GM19035 (cell line): ENCODE results near the gene GNA12.

Experiments
- ATAC-seq: cut with Tn5 transposase; IDR thresholded peaks from one replicate; pipeline ENCODE4 v1.9.1; 2021; ENCODE audit not compliant: unreplicated experiment

GNA12 gene

GRCh38 chr7:2805213-2805944, 38.7 kb downstream of the GNA12 start:
- no peak for ATAC-seq

GRCh38 chr7:2804227-2804763, 39.8 kb downstream of the GNA12 start:
- no peak for ATAC-seq

GRCh38 chr7:2803755-2804154, 40.4 kb downstream of the GNA12 start:
- ATAC-seq, result no peak

DNA sequence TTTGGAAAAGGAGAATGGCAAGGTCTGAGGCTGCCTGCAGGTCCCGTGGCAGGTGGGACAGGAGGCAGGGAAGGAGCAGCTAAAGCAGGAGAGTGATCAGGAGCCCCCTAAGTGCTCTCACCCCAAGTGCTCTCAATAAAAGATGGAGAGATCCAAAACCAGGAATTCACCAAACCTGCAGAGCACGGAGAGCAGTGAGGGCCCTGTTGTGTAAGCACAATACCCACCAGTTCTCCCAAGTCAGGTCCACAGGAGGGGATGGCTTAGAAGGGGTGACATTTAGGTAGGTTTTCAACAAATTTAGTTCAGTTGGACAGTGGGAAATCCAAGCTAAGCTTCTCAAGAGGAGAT, 40.8 kb downstream of the GNA12 start:
- ATAC-seq, result no peak

DNA sequence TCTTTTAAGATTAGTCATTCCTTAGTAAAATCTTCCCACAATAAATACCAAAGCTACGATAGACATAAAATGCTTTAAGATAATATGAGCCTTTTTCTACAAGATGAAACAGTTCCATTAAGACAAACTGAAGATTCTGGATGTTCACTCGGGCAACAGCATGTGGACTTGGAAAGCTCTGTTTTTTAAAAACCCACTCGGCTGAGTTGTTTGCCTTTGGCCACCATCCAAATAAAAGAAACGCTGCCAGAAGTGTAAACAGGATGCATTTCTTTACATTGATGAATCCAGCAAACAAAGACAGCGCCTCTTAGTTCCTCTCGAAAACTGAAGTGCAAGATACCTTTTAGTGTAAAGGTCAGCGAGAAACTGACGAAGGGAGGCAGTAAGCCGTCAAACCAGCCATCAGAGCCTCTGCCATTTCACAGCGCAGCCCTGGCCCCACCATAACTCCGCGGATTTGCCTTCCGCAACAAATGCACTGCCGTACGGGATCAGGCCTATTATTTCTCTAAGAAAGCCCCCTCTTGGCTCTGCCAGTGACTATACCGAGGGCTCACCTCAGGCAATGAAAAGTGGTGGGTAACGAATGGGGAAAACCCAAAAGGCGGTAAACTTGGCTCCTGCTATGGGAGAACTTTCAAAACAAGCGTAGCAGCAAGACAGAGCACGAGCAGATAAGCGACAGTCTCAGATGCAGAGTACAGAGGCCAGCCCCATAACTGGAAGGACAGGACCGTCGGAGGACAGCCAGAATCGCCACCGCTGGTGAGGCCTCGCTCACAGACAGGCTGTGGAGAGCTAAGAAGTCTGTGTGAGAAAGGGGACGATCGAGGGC, 41.4 kb downstream of the GNA12 start:
- no peak for ATAC-seq

GRCh38 chr7:2802101-2802500, 42.0 kb downstream of the GNA12 start:
- no peak for ATAC-seq

DNA sequence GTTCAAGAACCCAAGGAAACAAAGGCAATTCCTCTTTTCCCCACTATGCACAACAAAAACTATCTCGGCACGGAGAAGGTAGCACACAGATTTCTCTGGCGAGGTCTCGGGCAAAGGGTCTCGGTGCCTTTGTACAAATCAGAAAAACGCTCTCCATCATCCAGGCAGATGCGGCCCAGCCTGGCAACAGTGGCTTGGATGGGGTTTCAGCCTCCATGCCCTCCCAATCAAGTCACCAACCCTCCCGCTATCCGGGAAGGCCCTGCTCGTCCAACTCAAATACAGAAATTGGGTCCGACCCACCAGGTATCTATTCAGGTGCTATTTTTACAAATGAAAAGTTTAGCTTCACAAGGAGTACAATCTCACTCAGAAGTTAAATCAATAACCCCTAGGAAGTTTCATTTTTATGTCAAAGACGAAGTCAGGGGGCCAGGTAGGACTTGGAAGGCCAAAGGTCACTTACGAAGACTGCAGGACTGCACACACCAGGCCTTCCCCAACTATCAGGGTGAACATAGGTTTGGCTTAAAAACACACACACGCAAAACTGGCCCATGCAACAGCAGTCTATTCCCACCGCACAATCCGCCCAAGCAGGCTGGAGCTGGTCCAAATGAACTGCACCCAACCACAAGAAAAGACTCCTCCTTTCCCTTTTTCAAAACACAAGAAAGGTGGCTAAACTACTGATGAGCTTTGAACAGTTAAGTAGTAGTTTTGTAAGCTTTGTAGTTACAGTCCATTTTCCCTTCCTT, 43.0 kb downstream of the GNA12 start:
- no peak for ATAC-seq

DNA sequence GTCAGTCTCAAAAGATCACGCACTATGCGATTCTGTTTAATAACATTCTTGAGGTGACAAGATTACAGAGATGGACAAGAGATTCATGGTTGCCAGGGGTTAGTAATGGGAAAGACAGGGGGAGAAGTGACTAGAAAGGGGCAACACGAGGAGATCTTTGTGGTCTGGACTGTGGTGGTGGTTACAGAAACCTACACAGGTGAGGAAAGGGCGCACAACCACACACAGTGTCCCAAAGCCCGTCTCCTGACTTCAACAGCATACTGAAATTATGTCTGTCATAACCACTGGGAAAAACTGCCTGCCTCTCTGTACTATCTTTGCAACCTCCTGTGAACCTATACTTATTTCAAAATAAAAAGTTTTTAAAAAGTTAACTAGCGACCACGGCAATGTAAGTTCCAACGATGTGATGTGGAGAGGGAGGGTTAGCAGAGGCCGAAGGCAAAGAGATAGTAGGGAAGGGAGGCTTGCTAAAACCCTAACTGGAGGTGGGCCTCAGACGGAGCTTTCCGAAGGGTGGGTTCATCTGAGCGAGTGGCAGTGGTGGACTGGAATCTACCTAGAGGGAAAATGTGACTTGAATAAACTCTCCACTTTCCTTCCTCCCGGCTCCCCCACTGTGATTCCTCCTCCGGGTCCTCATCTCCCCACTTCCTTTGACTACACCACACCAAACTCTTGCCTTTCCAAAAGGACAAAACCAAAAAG, 43.7 kb downstream of the GNA12 start:
- ATAC-seq, result no peak

- ATAC-seq, result no peak
Measured at GRCh38 chr7:2799253-2799652, 44.9 kb downstream of the GNA12 start.

DNA sequence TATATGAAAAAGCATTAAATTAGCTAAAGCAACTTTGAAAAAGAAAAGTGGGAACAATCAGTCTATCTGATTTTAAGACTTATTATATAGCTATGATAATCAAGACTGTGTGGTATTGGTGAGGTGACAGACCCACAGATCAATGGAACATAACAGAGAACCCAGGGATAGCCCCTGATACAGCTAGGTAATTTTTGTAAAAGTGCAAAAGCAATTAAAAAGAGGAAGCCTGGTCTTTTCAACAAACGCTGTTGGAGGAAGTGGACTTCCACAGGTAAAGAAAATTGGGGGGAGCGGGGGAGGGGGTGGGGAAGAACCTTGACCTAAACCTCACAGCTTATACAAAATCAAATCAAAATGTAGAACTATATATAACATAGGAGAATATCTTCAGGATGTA, 45.4 kb downstream of the GNA12 start:
- no peak for ATAC-seq

GRCh38 chr7:2796358-2797352, 47.5 kb downstream of the GNA12 start:
- no peak for ATAC-seq

GRCh38 chr7:2795906-2796305, 48.2 kb downstream of the GNA12 start:
- no peak for ATAC-seq

- no peak for ATAC-seq
Measured at GRCh38 chr7:2794836-2795636, 49.1 kb downstream of the GNA12 start.

GRCh38 chr7:2792856-2793487, 51.1 kb downstream of the GNA12 start:
- no peak for ATAC-seq

- ATAC-seq, result no peak
Measured at GRCh38 chr7:2792235-2792634, 51.9 kb downstream of the GNA12 start.

DNA sequence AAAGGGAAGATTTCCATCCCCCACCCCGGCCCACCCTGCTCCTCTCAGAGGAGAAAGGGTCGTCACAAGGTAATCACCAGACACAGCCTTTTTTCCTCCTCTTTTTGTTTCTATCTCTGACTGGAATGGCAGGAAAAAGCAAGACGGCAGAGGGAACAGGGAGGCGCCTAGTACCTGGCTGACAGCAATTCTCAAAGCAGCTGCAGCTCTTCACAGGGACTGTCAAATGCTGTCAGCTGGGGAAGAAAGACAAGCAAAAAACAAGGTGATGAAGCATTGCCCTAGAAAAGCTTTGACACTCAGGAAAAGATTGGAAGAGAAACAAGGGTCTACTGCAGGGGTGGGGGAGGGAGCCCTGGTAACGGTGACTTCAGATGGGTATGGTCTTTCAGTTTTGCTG, 52.7 kb downstream of the GNA12 start:
- no peak for ATAC-seq

DNA sequence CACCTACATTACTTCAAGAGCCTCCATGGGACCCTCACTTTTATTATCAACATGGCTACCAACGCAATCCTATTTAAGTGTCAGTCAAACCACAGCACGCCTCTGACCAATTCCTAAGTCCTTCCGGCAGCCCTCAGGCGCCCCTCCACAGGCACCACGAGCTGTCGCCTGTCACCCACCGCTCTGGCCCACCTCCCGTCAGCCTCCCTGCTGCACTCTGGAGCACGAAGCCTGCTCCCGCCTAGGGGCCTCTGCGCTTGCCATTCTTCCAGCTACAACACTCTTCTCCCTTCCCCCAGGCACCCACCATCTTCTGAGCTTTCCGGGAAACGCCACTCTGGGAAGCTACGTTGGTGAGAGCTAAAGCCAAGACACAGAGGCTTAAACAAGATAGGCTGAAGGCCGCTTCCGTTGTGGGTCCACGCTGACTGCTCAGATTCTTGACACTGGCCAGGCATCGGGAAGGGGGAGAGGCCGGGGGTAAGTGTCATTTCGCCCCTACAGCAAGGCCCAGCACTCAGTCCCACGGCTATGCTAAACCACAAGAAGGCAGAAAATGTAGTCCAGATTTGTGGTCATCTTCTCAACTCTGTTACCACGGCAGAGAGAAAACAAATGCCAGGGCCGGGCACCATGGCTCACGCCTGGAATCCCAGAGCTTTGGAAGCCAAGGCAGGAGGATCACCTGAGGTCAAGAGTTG, 56.7 kb downstream of the GNA12 start:
- no peak for ATAC-seq

- ATAC-seq, result no peak
Measured at GRCh38 chr7:2786607-2787116, 57.4 kb downstream of the GNA12 start.
